HG03558 (cell line): ENCODE results near the gene FAM171A2.

Experiments used
- ATAC-seq: cut with Tn5 transposase; IDR thresholded peaks from one replicate; pipeline ENCODE4 v1.9.1; 2021; ENCODE audit warnings: moderate number of reproducible peaks; ENCODE audit not compliant: unreplicated experiment; ENCODE audit errors: extremely low read depth

FAM171A2 gene

GRCh38 chr17:44309472-44309871 is 54.2 kb downstream of the FAM171A2 start:
- ATAC-seq: no peak

GRCh38 chr17:44308865-44309264 is 54.8 kb downstream of the FAM171A2 start:
- no peak for ATAC-seq

GRCh38 chr17:44308320-44308818 is 55.3 kb downstream of the FAM171A2 start, which contains the start of gene RUNDC3A:
Gene RUNDC3A (plus strand): TSS chr17:44308601. CDS start chr17:44308833, 232 bp downstream.
- no peak for ATAC-seq

- ATAC-seq: no peak
These were observed 56.1 kb downstream of the FAM171A2 start for GRCh38 chr17:44307387-44308186.

GRCh38 chr17:44304651-44305050 is 59.0 kb downstream of the FAM171A2 start:
- no peak for ATAC-seq
